HFF-Myc (cell line): ENCODE data around the gene ZNF827.
A peak's percentile ranks its signal among the peaks of the same experiment; 100 is the strongest.

ENCODE experiments used
- DNase-seq: peaks from one replicate; pipeline ENCODE4 v3.0.0-alpha.2; 2011; ENCODE audit warnings: low read depth; ENCODE audit errors: extremely low read depth
- H3K4me3 ChIP-seq: replicated peaks from 2 replicates; pipeline ENCODE4 v1.5.1; 2011; ENCODE audit warnings: low read depth, mild to moderate bottlenecking, control low read depth, low read length
- TF ChIP-seq, protein P1 (sequence below): IDR thresholded peaks from 2 replicates; pipeline ENCODE4 v1.5.1; 2012; ENCODE audit warnings: mild to moderate bottlenecking, low read depth, low read length, control low read depth; ENCODE audit errors: missing control alignments

ZNF827 gene

DNA sequence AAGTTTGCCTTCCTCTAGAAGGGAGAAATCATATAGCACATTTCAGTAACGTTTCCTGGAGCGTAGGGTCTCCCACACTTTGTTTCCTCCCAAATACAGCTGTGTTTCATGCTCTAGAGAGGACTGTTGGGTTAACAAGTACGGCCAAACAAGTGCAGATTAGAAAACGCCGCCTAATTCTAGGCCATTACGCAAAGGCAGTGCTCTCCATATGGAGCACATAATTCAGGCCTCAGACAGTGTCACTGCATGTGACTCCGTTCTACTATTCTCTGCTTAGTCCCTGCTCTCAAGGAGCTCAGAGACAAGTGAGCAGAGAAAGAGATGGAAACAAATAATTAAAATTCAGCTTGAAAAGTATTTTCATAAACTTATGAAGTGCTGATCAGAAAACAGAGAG is 11.6 kb downstream of the ZNF827 start:
- no peak overlapping the region for H3K4me3 ChIP-seq
- TF ChIP-seq, protein P1, sequence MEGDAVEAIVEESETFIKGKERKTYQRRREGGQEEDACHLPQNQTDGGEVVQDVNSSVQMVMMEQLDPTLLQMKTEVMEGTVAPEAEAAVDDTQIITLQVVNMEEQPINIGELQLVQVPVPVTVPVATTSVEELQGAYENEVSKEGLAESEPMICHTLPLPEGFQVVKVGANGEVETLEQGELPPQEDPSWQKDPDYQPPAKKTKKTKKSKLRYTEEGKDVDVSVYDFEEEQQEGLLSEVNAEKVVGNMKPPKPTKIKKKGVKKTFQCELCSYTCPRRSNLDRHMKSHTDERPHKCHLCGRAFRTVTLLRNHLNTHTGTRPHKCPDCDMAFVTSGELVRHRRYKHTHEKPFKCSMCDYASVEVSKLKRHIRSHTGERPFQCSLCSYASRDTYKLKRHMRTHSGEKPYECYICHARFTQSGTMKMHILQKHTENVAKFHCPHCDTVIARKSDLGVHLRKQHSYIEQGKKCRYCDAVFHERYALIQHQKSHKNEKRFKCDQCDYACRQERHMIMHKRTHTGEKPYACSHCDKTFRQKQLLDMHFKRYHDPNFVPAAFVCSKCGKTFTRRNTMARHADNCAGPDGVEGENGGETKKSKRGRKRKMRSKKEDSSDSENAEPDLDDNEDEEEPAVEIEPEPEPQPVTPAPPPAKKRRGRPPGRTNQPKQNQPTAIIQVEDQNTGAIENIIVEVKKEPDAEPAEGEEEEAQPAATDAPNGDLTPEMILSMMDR: no peak
- DNase-seq: no peak

DNA sequence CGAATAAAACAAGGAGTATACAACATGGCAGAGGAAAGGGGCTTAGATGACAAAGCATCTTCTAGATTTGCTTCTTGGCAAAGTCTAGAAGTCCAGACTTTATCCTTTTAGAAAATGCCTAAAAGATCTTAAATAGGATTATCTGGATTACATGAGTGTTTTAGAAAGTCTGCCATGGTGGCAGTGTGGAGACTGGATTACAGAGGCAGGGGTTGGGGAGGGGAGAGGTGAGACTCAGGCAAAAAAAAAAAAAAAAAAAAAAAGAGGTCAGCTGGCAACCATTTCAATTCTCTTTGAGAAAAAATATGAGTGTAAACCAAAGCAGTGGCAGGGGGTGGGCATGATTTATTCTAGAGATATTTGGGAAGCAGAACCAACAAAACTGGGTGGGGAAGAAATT is 17.4 kb downstream of the ZNF827 start:
- H3K4me3 ChIP-seq: no peak overlapping the region
- no peak for DNase-seq
- TF ChIP-seq, protein P1: no peak

DNA sequence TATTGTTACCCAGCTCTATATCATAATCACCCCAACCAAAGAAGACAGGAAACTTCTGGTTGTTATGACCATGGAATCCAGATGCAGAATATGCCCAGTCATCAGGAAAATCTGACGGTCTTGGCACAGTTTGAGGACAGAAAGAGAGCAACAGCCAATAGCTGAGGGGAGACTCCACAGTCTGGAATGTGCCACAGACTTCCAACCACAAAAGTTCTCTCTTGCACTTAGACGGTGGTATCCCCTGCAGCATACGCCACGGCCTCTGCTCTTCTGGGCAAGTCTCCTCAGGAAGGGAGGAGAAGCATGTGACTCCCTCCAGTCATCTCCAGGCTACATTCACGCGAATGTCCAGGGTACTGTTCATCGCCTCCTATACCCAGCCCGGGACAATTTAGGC is 18.4 kb downstream of the ZNF827 start:
- TF ChIP-seq, protein P1: no peak
- H3K4me3 ChIP-seq: no peak overlapping the region
- peak; percentile 57 for DNase-seq

DNA sequence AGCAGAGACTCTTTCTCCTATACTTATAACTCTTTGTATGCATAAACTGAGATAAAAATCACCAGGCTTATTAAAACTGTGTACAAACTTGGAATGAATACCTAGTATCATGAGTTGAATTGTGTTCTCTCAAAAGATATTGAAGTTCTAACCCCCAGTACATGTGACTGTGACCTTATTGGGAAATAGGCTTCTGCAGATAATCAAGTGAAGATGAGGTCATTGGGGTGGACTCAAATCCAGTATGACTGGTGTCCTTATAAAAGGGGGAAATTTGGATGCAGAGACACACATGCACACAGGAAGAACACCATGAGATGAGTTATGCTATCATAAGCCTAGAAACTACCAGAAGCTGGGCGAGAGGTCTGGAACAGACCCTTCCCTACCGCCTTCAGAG is 26.2 kb downstream of the ZNF827 start:
- no peak overlapping the region for H3K4me3 ChIP-seq
- no peak for DNase-seq
- TF ChIP-seq, protein P1: no peak

DNA sequence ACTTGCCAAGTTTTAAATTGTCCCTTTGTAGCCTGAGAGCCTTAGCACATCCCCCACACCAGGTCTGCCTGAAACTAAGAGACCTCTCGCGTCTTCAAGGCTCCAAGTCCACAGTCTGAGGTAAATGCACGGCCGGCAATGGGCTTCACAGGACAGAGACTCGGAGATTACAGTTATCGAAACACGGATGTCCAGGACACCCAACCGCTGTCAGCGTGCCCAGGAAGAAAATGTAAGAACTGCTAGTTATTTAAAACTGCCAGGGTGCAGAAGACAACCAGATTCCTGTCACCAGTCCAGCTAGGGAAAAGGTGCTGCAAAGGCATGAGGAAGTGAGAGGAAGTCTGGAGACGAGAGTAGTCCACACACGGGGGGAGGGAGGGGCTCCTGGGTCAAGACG is 28.9 kb downstream of the ZNF827 start:
- no peak for DNase-seq
- TF ChIP-seq, protein P1: no peak
- no peak overlapping the region for H3K4me3 ChIP-seq

DNA sequence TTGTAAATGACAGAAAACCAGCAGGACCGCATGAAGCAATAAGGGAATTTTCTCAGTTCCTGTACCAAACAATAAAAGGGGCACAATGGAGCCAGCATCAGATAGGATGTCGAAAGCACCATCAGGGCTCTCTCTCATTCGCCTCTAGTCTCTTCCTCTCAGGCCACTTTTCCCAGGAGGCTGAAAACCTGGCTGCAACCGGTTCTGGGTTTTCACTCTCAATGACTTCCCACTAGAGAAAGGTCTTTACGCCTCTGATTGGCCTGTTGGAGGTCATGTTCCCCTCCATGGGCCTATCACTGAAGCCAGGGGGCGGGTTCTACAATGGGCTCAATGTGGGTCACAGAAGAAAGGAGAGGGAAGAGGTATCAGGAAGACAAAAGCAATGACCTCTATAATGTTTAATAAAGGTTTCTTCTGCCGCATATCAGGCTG is 29.3 kb downstream of the ZNF827 start:
- TF ChIP-seq, protein P1: no peak
- no peak for DNase-seq
- no peak overlapping the region for H3K4me3 ChIP-seq

DNA sequence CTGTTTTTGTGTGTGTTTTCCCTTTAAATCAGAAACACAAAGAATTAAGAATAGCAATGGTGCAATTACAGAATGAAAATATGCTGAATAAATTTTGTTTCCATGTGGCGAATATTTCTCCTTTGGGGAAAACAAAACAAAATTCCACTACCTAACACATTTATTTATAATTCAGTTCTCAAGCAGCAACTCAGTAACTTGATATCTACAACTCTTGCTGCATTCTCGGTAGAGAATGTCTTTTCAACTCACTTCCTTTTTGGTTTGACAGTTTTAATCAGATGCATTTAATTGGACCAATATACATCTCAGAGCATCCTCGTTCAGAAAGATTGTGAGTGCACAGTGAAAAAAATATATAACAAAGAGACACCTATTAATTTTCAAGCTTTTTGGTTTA is 30.8 kb downstream of the ZNF827 start:
- DNase-seq: no peak
- TF ChIP-seq, protein P1: no peak
- no peak overlapping the region for H3K4me3 ChIP-seq
